Mucosa of descending colon (tissue), 3 donors: ENCODE data around the gene STMND1. TPM values are rescaled to one million over a fixed set of nuclear protein-coding genes. Genes with fewer than 3 reads are reported as not detected.
A peak's percentile ranks its signal among the peaks of the same experiment; 100 is the strongest.

ENCODE experiments used
- ATAC-seq: fragments of 200-7000 bp; cut with Tn5 transposase; one replicate; pipeline ENCODE4 v1.9.1; 2020; ENCODE audit warnings: mild to moderate bottlenecking, moderate library complexity
- DNase-seq, 3 donors: peaks; one replicate each; pipeline ENCODE4 v3.0.0-alpha.2; 2020
- H3K36me3 ChIP-seq: fragments of 200-600 bp; one replicate; pipeline ENCODE4 v1.8.0; 2021; ENCODE audit warnings: low read depth, mild to moderate bottlenecking
- H3K4me1 ChIP-seq: fragments of 200-600 bp; one replicate; pipeline ENCODE4 v1.8.0; 2021; ENCODE audit warnings: low read depth, mild to moderate bottlenecking
- H3K4me3 ChIP-seq: fragments of 200-600 bp; one replicate; pipeline ENCODE4 v1.8.0; 2021; ENCODE audit warnings: mild to moderate bottlenecking
- H3K9me3 ChIP-seq: fragments of 200-600 bp; one replicate; pipeline ENCODE4 v1.8.0; 2021; ENCODE audit warnings: mild to moderate bottlenecking
- CTCF ChIP-seq: fragments of 200-600 bp; IDR thresholded peaks from one replicate; pipeline ENCODE4 v1.8.0; 2022; ENCODE audit warnings: antibody characterized with exemption, mild to moderate bottlenecking
- intact Hi-C, 2 donors: fragments of 100-400 bp; cut with DNase I in 1 of 2; cut with micrococcal nuclease in 1 of 2; formaldehyde crosslinking; loops; one replicate each; pipeline versions ENCODE4 v1.11.0 to v1.11.1; 2022; cut with DNase I, micrococcal nuclease
- total RNA-seq, 3 donors: library from RNA; stranded (reverse); fragmentation: NEBNext Ultra II Directional in 2 of 3; extraction: Animal tissue kit (Norgen Biotek cat#: 25700) in 2 of 3; gene quantifications; one replicate each; pipeline versions ENCODE4 v1.2.1 to v1.2.4, GENCODE V29; 2021 to 2023
- donor health status: DM: no; HTN: no; CAD: no; lungs with moderate emphysema.
- donor health status: DM: no; HTN: no; CAD: no.
- donor health status: DM: no; HTN: yes; CAD: no.

The STMND1 gene
- total RNA-seq, 3 donors from 2014 or later = 0.47 to 1.9 (median 0.53) TPM

DNA sequence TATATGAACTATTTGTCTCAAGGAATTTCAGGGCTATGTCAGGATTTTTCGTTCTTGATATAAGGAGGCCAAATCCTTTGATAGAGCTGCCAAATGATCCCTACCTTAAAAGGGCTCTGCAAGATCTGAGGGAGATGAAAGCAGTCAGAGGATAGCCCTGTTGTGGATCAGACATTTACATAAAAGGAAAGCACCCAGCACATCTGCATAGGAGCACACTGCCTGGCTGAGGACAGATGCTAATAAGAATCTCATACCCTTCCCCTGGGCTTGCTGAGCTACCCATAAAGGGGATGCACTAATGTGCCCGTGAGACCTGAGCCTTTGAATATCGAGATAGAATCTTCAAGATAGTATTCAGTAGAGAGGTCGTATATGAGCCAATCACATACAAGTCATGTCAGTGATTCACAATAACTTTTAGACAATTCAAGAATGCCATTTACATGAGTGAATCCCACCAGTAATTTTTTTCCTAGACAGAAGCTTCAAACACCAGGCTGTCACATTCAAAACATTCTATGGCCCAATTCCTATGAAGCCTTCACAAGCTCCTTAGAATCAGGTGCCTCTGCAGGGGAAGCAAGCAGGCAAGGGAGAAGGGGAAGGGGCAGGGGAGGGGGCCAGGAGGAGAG is 71.1 kb downstream of the STMND1 start:
- no peak for TF ChIP-seq CTCF
- Histone ChIP-seq H3K9me3 (no peaks in the 10 kb centered on the region), H3K36me3 (no peaks in the 10 kb centered on the region), H3K4me3 (no peak overlapping the region), H3K4me1 (no peaks in the 10 kb centered on the region)
- ATAC-seq = no peak
- no peak for DNase-seq
- intact Hi-C loops = no loop called here

- intact Hi-C loops = no loop called here
- DNase-seq (no peak), ATAC-seq (no peak)
- no peaks in the 10 kb centered on the region for H3K36me3 ChIP-seq
- H3K4me1 ChIP-seq = no peaks in the 10 kb centered on the region
- H3K4me3 ChIP-seq = no peak overlapping the region
- TF ChIP-seq CTCF = no peak
- H3K9me3 ChIP-seq = no peaks in the 10 kb centered on the region
These were observed 76.5 kb downstream of the STMND1 start for GRCh38 chr6:17178326-17178725.

GRCh38 chr6:17178754-17179529 is 77.1 kb downstream of the STMND1 start:
- Histone ChIP-seq H3K9me3 (no peaks in the 10 kb centered on the region), H3K36me3 (no peaks in the 10 kb centered on the region), H3K4me3 (no peak overlapping the region), H3K4me1 (no peaks in the 10 kb centered on the region)
- DNase-seq = no peak
- peak; percentile 65 for ATAC-seq
- TF ChIP-seq CTCF = no peak
- intact Hi-C loops = no loop called here

DNA sequence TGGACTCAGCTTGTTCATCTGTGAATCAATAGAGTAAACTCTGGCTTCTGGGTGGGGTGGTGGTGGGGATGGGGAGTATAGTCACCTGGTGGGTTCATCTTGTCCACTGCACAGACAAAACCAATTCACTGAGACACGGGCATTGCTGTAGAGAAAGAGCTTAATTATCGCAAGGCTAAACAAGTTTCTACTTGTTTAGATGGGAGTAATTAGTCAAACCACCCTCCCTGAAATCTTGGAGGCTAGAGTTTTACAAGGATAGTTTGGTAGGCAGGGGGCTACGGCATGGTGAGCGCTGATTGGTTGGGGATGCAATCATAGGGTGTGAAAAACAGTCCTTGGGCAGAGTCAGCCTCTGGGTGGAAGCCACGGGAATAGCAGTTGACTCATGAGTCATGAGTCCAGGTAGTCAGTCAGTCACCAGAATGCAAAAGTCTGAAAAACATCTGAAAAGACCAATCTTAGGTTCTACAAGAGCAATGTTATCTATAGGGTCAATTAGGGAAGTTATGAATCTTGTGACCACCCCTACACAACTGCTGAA is 77.8 kb downstream of the STMND1 start:
- ATAC-seq = peak; percentile 42

More for the DNA sequence above, 77.8 kb downstream of the STMND1 start:
- TF ChIP-seq CTCF = no peak
- Histone ChIP-seq H3K9me3 (no peaks in the 10 kb centered on the region), H3K4me3 (no peak overlapping the region), H3K4me1 (no peaks in the 10 kb centered on the region), H3K36me3 (no peaks in the 10 kb centered on the region)
- intact Hi-C loops = no loop called here
- DNase-seq = no peak

Other genes starting within 250 kb of the STMND1 start
- 1 to 10 TPM; 2.6 to 8.3 (median 6.8) TPM for gene RBM24, start 179.3 kb downstream of the STMND1 start, total RNA-seq